Smooth muscle cell (in vitro differentiated cells): ENCODE data around the gene KLHL20. TPM values are rescaled to one million over a fixed set of nuclear protein-coding genes. Genes with fewer than 3 reads are reported as not detected.

Experiments
- DNase-seq: peaks from one replicate; lab custom pipeline; 2025; ENCODE audit not compliant: unreplicated experiment; lab: John Stamatoyannopoulos, UW
- H2AFZ ChIP-seq: fragments of 200-600 bp; sonication (generic); 2 replicates; pipeline ENCODE4 v1.6.0; 2016; ENCODE audit warnings: antibody characterized with exemption, low read depth, mild to moderate bottlenecking
- H3F3A ChIP-seq: fragments of 200-600 bp; sonication (generic); 2 replicates; pipeline ENCODE4 v1.6.0; 2017; ENCODE audit warnings: antibody characterized with exemption, low read depth
- H3K27ac ChIP-seq: fragments of 200-600 bp; sonication (generic); 2 replicates; pipeline ENCODE4 v1.5.1; 2016; ENCODE audit warnings: low read depth, mild to moderate bottlenecking
- H3K27me3 ChIP-seq: fragments of 200-600 bp; sonication (generic); 2 replicates; pipeline ENCODE4 v1.6.1; 2016; ENCODE audit warnings: low read depth, mild to moderate bottlenecking
- H3K36me3 ChIP-seq: fragments of 200-600 bp; sonication (generic); 2 replicates; pipeline ENCODE4 v1.5.1; 2016; ENCODE audit warnings: low read depth
- H3K4me1 ChIP-seq: fragments of 200-600 bp; sonication (generic); 2 replicates; pipeline ENCODE4 v1.5.1; 2016; ENCODE audit warnings: low read depth
- H3K4me2 ChIP-seq: fragments of 200-600 bp; sonication (generic); 2 replicates; pipeline ENCODE4 v1.6.0; 2016; ENCODE audit warnings: mild to moderate bottlenecking
- H3K4me3 ChIP-seq: fragments of 200-600 bp; sonication (generic); 2 replicates; pipeline ENCODE4 v1.5.1; 2016; ENCODE audit warnings: mild to moderate bottlenecking
- H3K79me2 ChIP-seq: fragments of 200-600 bp; sonication (generic); 2 replicates; pipeline ENCODE4 v1.6.0; 2016; ENCODE audit warnings: low read depth, mild to moderate bottlenecking
- H3K9ac ChIP-seq: fragments of 200-600 bp; sonication (generic); 2 replicates; pipeline ENCODE4 v1.6.0; 2016; ENCODE audit warnings: low read depth
- H3K9me3 ChIP-seq: fragments of 200-600 bp; sonication (generic); replicated peaks from 2 replicates; pipeline ENCODE4 v1.5.1; 2016; ENCODE audit warnings: low read depth
- H4K20me1 ChIP-seq: fragments of 200-600 bp; sonication (generic); 2 replicates; pipeline ENCODE4 v1.6.0; 2016; ENCODE audit warnings: low read depth
- CTCF ChIP-seq: fragments of 200-600 bp; sonication (generic); IDR thresholded peaks from 2 replicates; pipeline ENCODE4 v1.5.1; 2017; ENCODE audit warnings: borderline replicate concordance, mild to moderate bottlenecking, antibody characterized with exemption; ENCODE audit not compliant: insufficient read depth, poor library complexity, severe bottlenecking
- WGBS: methylation state at CpG from one replicate; pipeline ENCODE4 v1.1.7; 2016; ENCODE audit warnings: low lambda C conversion rate; 5-methylcytosine and 5-hydroxymethylcytosine counted together
- polyA plus RNA-seq: library from polyadenylated mRNA; unstranded; fragments of >200 nt; fragmentation: Nextera tagmentation; extraction: Ambion mirVana; gene quantifications from 2 replicates; pipeline ENCODE4 v1.2.1, GENCODE V29; 2016
- small RNA-seq: library from RNA; depleted of rRNA; stranded (forward); fragments of <200 nt; gene quantifications from one replicate; pipeline ENCODE3, GENCODE V24; 2014
- total RNA-seq: library from RNA; depleted of rRNA; stranded (reverse); fragments of >200 nt; gene quantifications from 2 replicates; pipeline ENCODE4 v1.2.3, GENCODE V29; 2014

KLHL20 gene
- total and polyA plus RNA-seq, 2 experiments from 2014 or later = 25.6 to 49.7 TPM

DNA sequence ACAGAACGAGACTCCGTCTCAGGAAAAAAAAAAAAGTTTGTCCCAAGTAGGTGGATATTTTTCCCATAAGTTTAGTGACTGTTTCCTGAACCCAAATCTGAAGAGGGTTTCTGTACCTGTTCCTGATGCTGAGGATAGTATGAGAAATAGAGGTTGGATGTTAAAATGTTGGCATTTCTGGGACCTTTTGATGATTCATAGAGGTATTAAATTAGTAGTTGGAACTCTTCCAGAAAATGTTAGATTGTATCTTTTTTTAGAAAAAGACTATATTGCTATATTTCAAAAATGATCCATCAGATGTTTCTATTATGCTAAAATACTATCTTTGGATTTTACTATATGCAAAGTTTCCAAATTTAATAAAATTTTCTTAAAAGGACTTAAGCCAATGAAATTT lies 112.8 kb downstream of the KLHL20 start:
- H3F3A ChIP-seq = no peaks in the 10 kb centered on the region
- H3K27me3 ChIP-seq = no peaks in the 10 kb centered on the region
- 95% methylated on average over 2 of the region's 2 CpGs for whole genome bisulfite sequencing
- no peak overlapping the region for H3K27ac ChIP-seq
- no peak overlapping the region for H2AFZ ChIP-seq
- peaks cover 12% of the 10 kb centered on the region for H3K79me2 ChIP-seq
- peaks cover 12% of the 10 kb centered on the region for H3K4me1 ChIP-seq
- no peaks in the 10 kb centered on the region for H3K36me3 ChIP-seq
- no peaks in the 10 kb centered on the region for H4K20me1 ChIP-seq
- no peak overlapping the region for H3K9ac ChIP-seq
- H3K9me3 ChIP-seq = no peaks in the 10 kb centered on the region
- no peak for TF ChIP-seq CTCF
- no peak overlapping the region for H3K4me2 ChIP-seq
- DNase-seq = no peak
- no peak overlapping the region for H3K4me3 ChIP-seq

GRCh38 chr1:173832748-173833147 lies 118.0 kb downstream of the KLHL20 start:
- no peak overlapping the region for H3K4me3 ChIP-seq
- DNase-seq = no peak
- no peak for TF ChIP-seq CTCF
- H3F3A ChIP-seq = no peaks in the 10 kb centered on the region
- H3K9me3 ChIP-seq = no peaks in the 10 kb centered on the region
- H3K27me3 ChIP-seq = no peaks in the 10 kb centered on the region
- H3K4me1 ChIP-seq = peaks cover 3% of the 10 kb centered on the region
- no peak overlapping the region for H3K9ac ChIP-seq
- no peak overlapping the region for H2AFZ ChIP-seq
- no peaks in the 10 kb centered on the region for H3K79me2 ChIP-seq
- H4K20me1 ChIP-seq = no peaks in the 10 kb centered on the region
- H3K36me3 ChIP-seq = peaks cover 14% of the 10 kb centered on the region
- WGBS = 100% methylated on average over 1 of the region's 1 CpG
- no peak overlapping the region for H3K27ac ChIP-seq
- no peak overlapping the region for H3K4me2 ChIP-seq

Small RNAs within 50 kb of the gene (small RNA-seq; reads per million reads assigned to genes)
- gene BX248409.1 (not detected), gene RF00019 (not detected)

Other genes starting within 250 kb of the KLHL20 start
- 657 and 689 TPM in 2 replicates for gene PRDX6, start 237.6 kb upstream of the KLHL20 start, total RNA-seq
- 484 and 526 TPM in 2 replicates for gene PRDX6, start 237.6 kb upstream of the KLHL20 start, polyA plus RNA-seq
- not detected in 2 replicates for gene SLC9C2, start 111.9 kb upstream of the KLHL20 start, total RNA-seq
- gene SLC9C2, start 111.9 kb upstream of the KLHL20 start, polyA plus RNA-seq = 0.35 TPM in 1 of 2 replicates, not detected in the other
- gene TEX50, start 79.6 kb upstream of the KLHL20 start, total RNA-seq = 0.49 TPM in 1 of 2 replicates, not detected in the other
- gene TEX50, start 79.6 kb upstream of the KLHL20 start, polyA plus RNA-seq = not detected in 2 replicates
- 0.72 TPM in 1 of 2 replicates, not detected in the other for gene ANKRD45, start 45.1 kb upstream of the KLHL20 start, total RNA-seq
- 1.8 and 5.3 TPM in 2 replicates for gene ANKRD45, start 45.1 kb upstream of the KLHL20 start, polyA plus RNA-seq
- gene DARS2, start 109.7 kb downstream of the KLHL20 start, total RNA-seq = 16.9 and 19.3 TPM in 2 replicates
- 7.7 and 10.1 TPM in 2 replicates for gene DARS2, start 109.7 kb downstream of the KLHL20 start, polyA plus RNA-seq
- gene CENPL, start 109.9 kb downstream of the KLHL20 start, total RNA-seq = 14.6 and 15.6 TPM in 2 replicates
- 3.5 and 6.1 TPM in 2 replicates for gene CENPL, start 109.9 kb downstream of the KLHL20 start, polyA plus RNA-seq
- 206 and 276 TPM in 2 replicates for gene GAS5, start 153.0 kb downstream of the KLHL20 start, total RNA-seq
- gene GAS5, start 153.0 kb downstream of the KLHL20 start, polyA plus RNA-seq = 104 and 156 TPM in 2 replicates
- gene ZBTB37, start 153.4 kb downstream of the KLHL20 start, total RNA-seq = 6.6 and 9.1 TPM in 2 replicates
- gene ZBTB37, start 153.4 kb downstream of the KLHL20 start, polyA plus RNA-seq = 0.77 and 0.98 TPM in 2 replicates
- gene SERPINC1, start 202.3 kb downstream of the KLHL20 start, total RNA-seq = 0.49 and 0.63 TPM in 2 replicates
- gene SERPINC1, start 202.3 kb downstream of the KLHL20 start, polyA plus RNA-seq = 0.56 TPM in 1 of 2 replicates, not detected in the other